HK-2 (cell line): ENCODE measurements around the gene HS3ST2.
A peak's percentile ranks its signal among the peaks of the same experiment; 100 is the strongest.
"Not testable (repeated sequence)": the region's sequence is repeated elsewhere in the genome, so short reads cannot be mapped to it uniquely, and the experiment has no call there.

Experiments
- DNase-seq: peaks from one replicate; pipeline ENCODE4 v3.0.0-alpha.2; 2018; ENCODE audit not compliant: unreplicated experiment

Gene HS3ST2

GRCh38 chr16:22878955-22879354 lies 65.0 kb downstream of the HS3ST2 start:
- DNase-seq: no peak

- DNase-seq: no peak
These were observed 65.5 kb downstream of the HS3ST2 start for GRCh38 chr16:22879466-22879865.

GRCh38 chr16:22882981-22883380 lies 69.0 kb downstream of the HS3ST2 start:
- no peak for DNase-seq

- no peak for DNase-seq
These were observed 72.0 kb downstream of the HS3ST2 start for GRCh38 chr16:22885951-22886350.

GRCh38 chr16:22886927-22887326 lies 73.0 kb downstream of the HS3ST2 start:
- no peak for DNase-seq

GRCh38 chr16:22887445-22887844 lies 73.5 kb downstream of the HS3ST2 start:
- DNase-seq: no peak

GRCh38 chr16:22888791-22889190 lies 74.8 kb downstream of the HS3ST2 start:
- DNase-seq: no peak

GRCh38 chr16:22890976-22891375 lies 77.0 kb downstream of the HS3ST2 start:
- DNase-seq: no peak

- DNase-seq: no peak
These were observed 83.2 kb downstream of the HS3ST2 start for GRCh38 chr16:22897184-22897583.

GRCh38 chr16:22898131-22898530 lies 84.2 kb downstream of the HS3ST2 start:
- DNase-seq: no peak

- DNase-seq: peak; percentile 42
These were observed 84.9 kb downstream of the HS3ST2 start for GRCh38 chr16:22898874-22899348.

GRCh38 chr16:22899567-22899966 lies 85.6 kb downstream of the HS3ST2 start:
- not testable (repeated sequence) for DNase-seq

- no peak for DNase-seq
These were observed 86.9 kb downstream of the HS3ST2 start for GRCh38 chr16:22900863-22901262.

- no peak for DNase-seq
These were observed 87.6 kb downstream of the HS3ST2 start for GRCh38 chr16:22901563-22901962.

GRCh38 chr16:22903716-22904115 lies 89.8 kb downstream of the HS3ST2 start:
- no peak for DNase-seq

- no peak for DNase-seq
These were observed 98.7 kb downstream of the HS3ST2 start for GRCh38 chr16:22912654-22913053.

GRCh38 chr16:22915003-22915402 lies 101.0 kb downstream of the HS3ST2 start:
- no peak for DNase-seq

- no peak for DNase-seq
These were observed 109.5 kb downstream of the HS3ST2 start for GRCh38 chr16:22923491-22923890.

- no peak for DNase-seq
These were observed 110.5 kb downstream of the HS3ST2 start for GRCh38 chr16:22924492-22924891.

GRCh38 chr16:22926105-22926751 lies 112.3 kb downstream of the HS3ST2 start:
- DNase-seq: no peak

GRCh38 chr16:22927306-22927705 lies 113.3 kb downstream of the HS3ST2 start:
- DNase-seq: no peak

- no peak for DNase-seq
These were observed 115.0 kb downstream of the HS3ST2 start for GRCh38 chr16:22928882-22929435.

GRCh38 chr16:22929461-22929860 lies 115.5 kb downstream of the HS3ST2 start:
- DNase-seq: no peak
